ENCODE measurements around the gene HOMEZ.
"Not testable (repeated sequence)": the region's sequence is repeated elsewhere in the genome, so short reads cannot be mapped to it uniquely, and the experiment has no call there.

The HOMEZ gene, protein sequence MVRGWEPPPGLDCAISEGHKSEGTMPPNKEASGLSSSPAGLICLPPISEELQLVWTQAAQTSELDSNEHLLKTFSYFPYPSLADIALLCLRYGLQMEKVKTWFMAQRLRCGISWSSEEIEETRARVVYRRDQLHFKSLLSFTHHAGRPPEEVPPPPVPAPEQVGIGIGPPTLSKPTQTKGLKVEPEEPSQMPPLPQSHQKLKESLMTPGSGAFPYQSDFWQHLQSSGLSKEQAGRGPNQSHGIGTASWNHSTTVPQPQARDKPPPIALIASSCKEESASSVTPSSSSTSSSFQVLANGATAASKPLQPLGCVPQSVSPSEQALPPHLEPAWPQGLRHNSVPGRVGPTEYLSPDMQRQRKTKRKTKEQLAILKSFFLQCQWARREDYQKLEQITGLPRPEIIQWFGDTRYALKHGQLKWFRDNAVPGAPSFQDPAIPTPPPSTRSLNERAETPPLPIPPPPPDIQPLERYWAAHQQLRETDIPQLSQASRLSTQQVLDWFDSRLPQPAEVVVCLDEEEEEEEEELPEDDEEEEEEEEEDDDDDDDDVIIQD

GRCh38 chr14:23286020-23286901, at the start of gene HOMEZ:
HOMEZ (minus strand) TSS chr14:23286132; CDS start chr14:23285952, 180 bp downstream.
- H3K27ac ChIP-seq (ENCODE audit: low read depth, low read length), result peak within 1 kb of the TSS; percentile 90
- H3K9ac ChIP-seq (ENCODE audit: low read depth, low read length), result peak within 1 kb of the TSS; percentile 62
- H3K9me3 ChIP-seq (ENCODE audit: control insufficient read depth, insufficient read depth, low read length), result no peaks in the 10 kb centered on the region
- H3K4me3 ChIP-seq (ENCODE audit: low read depth, low read length), result peak within 1 kb of the TSS; percentile 92
- peaks cover 9% of the 10 kb centered on the region for H3K4me1 ChIP-seq (ENCODE audit: control insufficient read depth, insufficient read depth, low read length)
- H3K27me3 ChIP-seq (ENCODE audit: control insufficient read depth, insufficient read depth, low read length), result peaks cover 42% of the 10 kb centered on the region
- H3K36me3 ChIP-seq (ENCODE audit: control insufficient read depth, insufficient read depth, low read length), result no peaks in the 10 kb centered on the region

GRCh38 chr14:23335623-23336022, 49.7 kb upstream of the HOMEZ start:
- H3K27me3 ChIP-seq (ENCODE audit: control insufficient read depth, insufficient read depth, low read length), result no peaks in the 10 kb centered on the region; the same call in 1 of the 2 replicates
- H3K4me3 ChIP-seq (ENCODE audit: low read depth, low read length), result no peak overlapping the region
- no peak overlapping the region for H3K9ac ChIP-seq (ENCODE audit: low read depth, low read length)
- peaks cover 19% of the 10 kb centered on the region; the same call in 1 of the 2 replicates for H3K9me3 ChIP-seq (ENCODE audit: control insufficient read depth, insufficient read depth, low read length)
- H3K27ac ChIP-seq (ENCODE audit: low read depth, low read length), result no peak overlapping the region
- H3K36me3 ChIP-seq (ENCODE audit: control insufficient read depth, insufficient read depth, low read length), result no peaks in the 10 kb centered on the region
- H3K4me1 ChIP-seq (ENCODE audit: control insufficient read depth, insufficient read depth, low read length), result no peaks in the 10 kb centered on the region

- Histone ChIP-seq H3K9ac (ENCODE audit: low read depth, low read length) (no peak overlapping the region), H3K9me3 (ENCODE audit: control insufficient read depth, insufficient read depth, low read length) (no peaks in the 10 kb centered on the region), H3K4me1 (ENCODE audit: control insufficient read depth, insufficient read depth, low read length) (0 out of 2 replicates have a peak, but pooled peaks cover under 1% of the 10 kb centered on the region), H3K36me3 (ENCODE audit: control insufficient read depth, insufficient read depth, low read length) (peaks cover 24% of the 10 kb centered on the region), H3K4me3 (ENCODE audit: low read depth, low read length) (no peak overlapping the region), H3K27ac (ENCODE audit: low read depth, low read length) (no peak overlapping the region), H3K27me3 (ENCODE audit: control insufficient read depth, insufficient read depth, low read length) (no peaks in the 10 kb centered on the region)
Observed at GRCh38 chr14:23327947-23328744, 42.2 kb upstream of the HOMEZ start.

DNA sequence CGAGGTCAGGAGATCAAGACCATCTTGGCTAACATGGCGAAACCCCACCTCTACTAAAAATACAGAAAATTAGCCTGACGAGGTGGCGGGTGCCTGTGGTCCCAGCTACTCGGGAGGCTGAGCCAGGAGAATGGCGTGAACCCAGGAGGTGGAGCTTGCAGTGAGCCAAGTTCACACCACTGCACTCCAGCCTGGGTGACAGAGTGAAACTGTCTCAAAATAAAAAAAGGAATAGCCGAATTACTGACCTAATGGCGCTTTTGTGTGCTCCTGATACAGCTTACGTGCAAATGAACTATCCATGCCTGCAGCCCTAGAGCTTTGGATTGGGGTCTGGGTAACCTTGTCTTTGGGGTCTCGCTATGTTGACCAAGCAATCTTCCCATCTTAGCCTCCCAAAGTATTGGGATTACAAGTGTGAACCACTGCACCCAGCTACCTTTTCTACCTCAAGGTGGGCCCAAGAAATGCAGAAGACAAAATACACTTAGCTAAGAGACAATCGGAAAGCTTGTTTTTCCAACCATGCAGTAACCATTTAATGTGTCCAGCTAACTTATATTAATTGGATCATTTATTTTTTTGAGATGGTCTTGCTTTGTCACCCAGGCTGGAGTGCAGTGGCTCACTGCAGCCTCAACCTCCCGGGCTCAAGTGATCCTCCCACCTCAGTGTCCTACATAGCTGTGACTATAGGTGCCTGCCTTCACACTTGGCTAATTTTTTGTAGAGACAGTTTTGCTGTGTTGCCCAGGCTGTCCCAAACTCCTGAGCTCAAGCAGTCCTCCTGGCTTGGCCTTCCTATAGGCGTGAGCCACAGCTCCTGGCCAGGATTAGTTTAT, 40.8 kb upstream of the HOMEZ start:
- H3K9me3 ChIP-seq (ENCODE audit: control insufficient read depth, insufficient read depth, low read length), result no peaks in the 10 kb centered on the region
- H3K36me3 ChIP-seq (ENCODE audit: control insufficient read depth, insufficient read depth, low read length), result peaks cover 29% of the 10 kb centered on the region
- H3K9ac ChIP-seq (ENCODE audit: low read depth, low read length), result no peak overlapping the region
- 0 out of 2 replicates have a peak, but pooled peaks cover 9% of the 10 kb centered on the region for H3K4me1 ChIP-seq (ENCODE audit: control insufficient read depth, insufficient read depth, low read length)
- H3K27me3 ChIP-seq (ENCODE audit: control insufficient read depth, insufficient read depth, low read length), result no peaks in the 10 kb centered on the region
- H3K27ac ChIP-seq (ENCODE audit: low read depth, low read length), result no peak overlapping the region
- no peak overlapping the region for H3K4me3 ChIP-seq (ENCODE audit: low read depth, low read length)

DNA sequence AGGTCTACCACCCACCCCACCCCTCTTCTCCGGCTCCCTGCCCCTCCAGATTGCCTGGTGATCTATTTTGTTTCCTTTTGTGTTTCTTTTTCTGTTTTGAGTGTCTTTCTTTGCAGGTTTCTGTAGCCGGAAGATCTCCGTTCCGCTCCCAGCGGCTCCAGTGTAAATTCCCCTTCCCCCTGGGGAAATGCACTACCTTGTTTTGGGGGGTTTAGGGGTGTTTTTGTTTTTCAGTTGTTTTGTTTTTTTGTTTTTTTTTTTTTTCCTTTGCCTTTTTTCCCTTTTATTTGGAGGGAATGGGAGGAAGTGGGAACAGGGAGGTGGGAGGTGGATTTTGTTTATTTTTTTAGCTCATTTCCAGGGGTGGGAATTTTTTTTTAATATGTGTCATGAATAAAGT, 39.8 kb upstream of the HOMEZ start:
- not testable (repeated sequence) for H3K27ac ChIP-seq (ENCODE audit: low read depth, low read length); H3K4me1 ChIP-seq (ENCODE audit: control insufficient read depth, insufficient read depth, low read length); H3K27me3 ChIP-seq (ENCODE audit: control insufficient read depth, insufficient read depth, low read length); H3K4me3 ChIP-seq (ENCODE audit: low read depth, low read length); H3K9me3 ChIP-seq (ENCODE audit: control insufficient read depth, insufficient read depth, low read length); H3K9ac ChIP-seq (ENCODE audit: low read depth, low read length)
- peaks cover 29% of the 10 kb centered on the region for H3K36me3 ChIP-seq (ENCODE audit: control insufficient read depth, insufficient read depth, low read length)

DNA sequence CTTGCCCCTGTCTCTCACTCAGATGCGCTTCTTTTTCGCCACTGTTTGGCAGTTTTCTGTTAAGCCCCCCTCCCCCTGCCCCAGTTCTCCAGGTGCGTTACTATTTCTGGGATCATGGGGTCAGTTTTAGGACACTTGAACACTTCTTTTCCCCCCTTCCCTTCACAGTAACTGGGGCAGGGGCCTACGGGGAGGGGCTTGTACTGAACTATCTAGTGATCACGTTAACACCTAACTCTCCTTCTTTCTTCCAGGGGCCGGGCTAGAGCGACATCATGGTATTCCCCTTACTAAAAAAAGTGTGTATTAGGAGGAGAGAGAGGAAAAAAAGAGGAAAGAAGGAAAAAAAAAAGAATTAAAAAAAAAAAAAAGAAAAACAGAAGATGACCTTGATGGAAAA, 39.1 kb upstream of the HOMEZ start:
- H3K36me3 ChIP-seq (ENCODE audit: control insufficient read depth, insufficient read depth, low read length), result peaks cover 29% of the 10 kb centered on the region
- H3K9ac ChIP-seq (ENCODE audit: low read depth, low read length), result no peak overlapping the region
- H3K9me3 ChIP-seq (ENCODE audit: control insufficient read depth, insufficient read depth, low read length), result no peaks in the 10 kb centered on the region
- H3K4me3 ChIP-seq (ENCODE audit: low read depth, low read length), result no peak overlapping the region
- peaks cover 15% of the 10 kb centered on the region; the same call in 1 of the 2 replicates for H3K4me1 ChIP-seq (ENCODE audit: control insufficient read depth, insufficient read depth, low read length)
- no peak overlapping the region for H3K27ac ChIP-seq (ENCODE audit: low read depth, low read length)
- H3K27me3 ChIP-seq (ENCODE audit: control insufficient read depth, insufficient read depth, low read length), result no peaks in the 10 kb centered on the region

DNA sequence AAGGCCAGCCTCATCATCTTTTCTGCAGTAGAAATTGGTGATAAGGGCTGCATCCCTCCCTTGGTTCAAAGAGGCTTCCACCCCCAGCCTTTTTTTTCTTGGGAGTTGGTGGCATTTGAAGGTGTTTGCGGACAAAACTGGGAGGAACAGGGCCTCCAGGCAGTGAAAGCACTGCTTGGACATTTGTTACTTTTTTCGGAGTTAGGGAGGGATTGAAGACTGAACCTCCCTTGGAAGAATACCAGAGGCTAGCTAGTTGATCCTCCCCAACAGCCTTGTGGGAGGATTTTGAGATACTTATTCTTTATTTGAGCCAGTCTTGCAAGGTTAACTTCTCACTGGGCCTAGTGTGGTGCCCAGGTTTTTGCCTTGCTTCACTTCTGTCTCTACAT, 38.5 kb upstream of the HOMEZ start:
- H3K36me3 ChIP-seq (ENCODE audit: control insufficient read depth, insufficient read depth, low read length), result peaks cover 29% of the 10 kb centered on the region
- H3K4me3 ChIP-seq (ENCODE audit: low read depth, low read length), result no peak overlapping the region
- no peaks in the 10 kb centered on the region for H3K9me3 ChIP-seq (ENCODE audit: control insufficient read depth, insufficient read depth, low read length)
- H3K9ac ChIP-seq (ENCODE audit: low read depth, low read length), result no peak overlapping the region
- peaks cover 17% of the 10 kb centered on the region; the same call in 1 of the 2 replicates for H3K4me1 ChIP-seq (ENCODE audit: control insufficient read depth, insufficient read depth, low read length)
- H3K27me3 ChIP-seq (ENCODE audit: control insufficient read depth, insufficient read depth, low read length), result no peaks in the 10 kb centered on the region
- no peak overlapping the region for H3K27ac ChIP-seq (ENCODE audit: low read depth, low read length)

- peaks cover 29% of the 10 kb centered on the region for H3K36me3 ChIP-seq (ENCODE audit: control insufficient read depth, insufficient read depth, low read length)
- H3K27me3 ChIP-seq (ENCODE audit: control insufficient read depth, insufficient read depth, low read length), result no peaks in the 10 kb centered on the region
- no peaks in the 10 kb centered on the region for H3K9me3 ChIP-seq (ENCODE audit: control insufficient read depth, insufficient read depth, low read length)
- H3K4me1 ChIP-seq (ENCODE audit: control insufficient read depth, insufficient read depth, low read length), result peaks cover 17% of the 10 kb centered on the region; the same call in 1 of the 2 replicates
- H3K9ac ChIP-seq (ENCODE audit: low read depth, low read length), result no peak overlapping the region
- H3K4me3 ChIP-seq (ENCODE audit: low read depth, low read length), result no peak overlapping the region
- H3K27ac ChIP-seq (ENCODE audit: low read depth, low read length), result no peak overlapping the region
Observed at GRCh38 chr14:23323838-23324454, 38.0 kb upstream of the HOMEZ start.

DNA sequence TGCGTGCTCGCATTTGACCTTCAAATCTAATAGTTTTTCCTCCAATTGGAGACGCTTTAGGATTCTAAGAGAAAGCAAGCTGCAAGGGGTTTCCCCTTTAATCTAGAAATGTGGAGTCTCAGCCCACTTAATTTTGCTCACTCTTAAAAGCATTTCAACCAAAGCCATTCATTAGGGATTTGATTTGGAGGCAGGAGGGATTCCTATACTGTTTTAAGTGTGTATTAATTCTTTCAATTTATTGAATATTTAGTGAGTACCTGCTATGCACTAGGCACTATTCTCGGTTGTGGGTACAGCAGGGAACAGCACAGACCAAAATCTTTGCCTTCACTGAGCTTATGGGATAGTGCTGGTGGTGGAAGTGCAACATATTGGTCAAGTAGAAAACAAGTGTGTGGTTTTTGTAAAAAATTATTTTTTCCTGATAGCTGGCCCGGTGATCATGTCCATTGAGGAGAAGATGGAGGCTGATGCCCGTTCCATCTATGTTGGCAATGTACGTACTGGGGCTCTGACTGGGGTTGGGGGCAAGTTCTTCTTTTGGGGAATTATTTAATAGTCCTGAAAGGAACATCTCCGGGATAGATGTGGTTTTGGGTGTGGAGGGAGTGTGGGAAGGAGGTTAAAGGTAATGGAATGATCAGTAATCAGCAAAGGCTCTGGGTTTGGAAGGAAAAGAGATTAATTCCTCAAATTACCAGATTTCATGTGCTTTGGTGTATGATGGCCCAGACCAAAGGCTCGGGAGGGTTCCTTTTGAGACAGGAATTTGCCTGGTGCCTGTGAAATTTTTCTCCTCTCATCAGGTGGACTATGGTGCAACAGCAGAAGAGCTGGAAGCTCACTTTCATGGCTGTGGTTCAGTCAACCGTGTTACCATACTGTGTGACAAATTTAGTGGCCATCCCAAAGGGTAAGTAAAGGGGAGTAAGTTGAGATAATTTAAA, 36.9 kb upstream of the HOMEZ start:
- Histone ChIP-seq H3K36me3 (ENCODE audit: control insufficient read depth, insufficient read depth, low read length) (peaks cover 29% of the 10 kb centered on the region), H3K9ac (ENCODE audit: low read depth, low read length) (peak overlapping the region; percentile 94), H3K4me1 (ENCODE audit: control insufficient read depth, insufficient read depth, low read length) (peaks cover 17% of the 10 kb centered on the region; the same call in 1 of the 2 replicates), H3K27me3 (ENCODE audit: control insufficient read depth, insufficient read depth, low read length) (no peaks in the 10 kb centered on the region), H3K27ac (ENCODE audit: low read depth, low read length) (peak overlapping the region; percentile 95), H3K9me3 (ENCODE audit: control insufficient read depth, insufficient read depth, low read length) (no peaks in the 10 kb centered on the region), H3K4me3 (ENCODE audit: low read depth, low read length) (peak overlapping the region; percentile 98)
